ENCODE data around the gene LACTBL1. TPM values are rescaled to one million over a fixed set of nuclear protein-coding genes. Genes with fewer than 3 reads are reported as not detected.
A peak's percentile ranks its signal among the peaks of the same experiment; 100 is the strongest.
"Not testable (repeated sequence)": the region's sequence is repeated elsewhere in the genome, so short reads cannot be mapped to it uniquely, and the experiment has no call there.

Gene LACTBL1
- total RNA-seq, 1 experiment from 2014 or later = not detected

DNA sequence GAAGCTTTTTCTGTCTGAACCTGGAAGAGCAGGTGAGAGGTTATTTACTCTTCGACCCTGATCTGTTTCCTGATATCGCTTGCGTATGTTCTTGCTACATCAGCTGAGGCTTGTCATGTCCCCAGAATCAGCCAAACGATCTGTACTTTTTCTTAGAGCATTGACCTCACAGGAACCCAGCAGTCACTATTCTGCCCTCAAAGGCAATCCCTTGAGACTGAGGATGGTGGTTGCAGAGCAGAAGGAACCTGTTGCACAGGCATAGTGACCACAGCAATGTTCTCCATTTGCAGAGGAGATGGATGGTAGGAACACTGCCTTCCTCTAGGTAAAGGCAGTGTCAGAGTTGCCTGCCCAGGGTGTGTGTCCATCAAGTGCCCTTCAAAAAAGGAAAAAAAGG is 11.3 kb upstream of the LACTBL1 start:
- in situ Hi-C loops (cut with HindIII; ENCODE audit: low sequenced_read_pairs) = loop anchor here (10.0 kb wide), 1 partner anchor 201 kb away; no protein-coding TSS in a partner anchor
- no peak for DNase-seq (ENCODE audit: low spot score)

DNA sequence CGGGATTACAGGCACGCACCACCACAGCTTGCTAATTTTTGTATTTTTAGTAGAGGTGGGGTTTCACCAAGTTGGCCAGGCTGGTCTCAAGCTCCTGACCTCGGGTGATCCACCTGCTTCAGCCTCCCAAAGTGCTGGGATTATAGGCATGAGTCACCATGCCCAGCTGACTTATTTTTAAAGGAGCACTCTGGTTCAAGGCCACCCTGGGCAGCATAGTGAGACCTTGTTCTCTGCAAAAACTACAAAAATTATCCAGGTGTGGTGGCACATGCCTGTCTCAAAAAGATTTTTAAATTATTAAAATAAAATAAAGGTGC is 7.8 kb upstream of the LACTBL1 start:
- DNase-seq (ENCODE audit: low spot score) = not testable (repeated sequence)
- in situ Hi-C loops (cut with HindIII; ENCODE audit: low sequenced_read_pairs) = loop anchor here (10.0 kb wide), 1 partner anchor 204 kb away; no protein-coding TSS in a partner anchor

DNA sequence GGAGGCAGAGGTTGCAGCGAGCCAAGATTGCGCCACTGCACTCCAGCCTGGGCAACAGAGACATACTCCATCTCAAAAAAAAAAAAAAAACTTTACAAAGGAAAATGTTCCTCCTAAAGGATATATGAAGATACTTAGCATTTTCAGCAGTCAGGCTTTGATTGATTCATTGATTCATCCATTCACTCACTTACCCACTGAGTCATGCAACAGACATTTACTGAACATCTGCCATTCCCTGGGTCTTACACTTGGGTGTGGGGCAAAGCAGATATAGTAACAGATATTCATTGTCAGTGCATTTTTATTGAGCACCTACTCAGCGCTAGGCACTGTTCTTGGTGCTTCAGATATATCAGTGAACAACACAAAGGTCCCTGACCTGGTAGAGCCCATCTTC is 5.6 kb upstream of the LACTBL1 start:
- no peak for DNase-seq (ENCODE audit: low spot score)
- in situ Hi-C loops (cut with HindIII; ENCODE audit: low sequenced_read_pairs) = no loop called here

DNA sequence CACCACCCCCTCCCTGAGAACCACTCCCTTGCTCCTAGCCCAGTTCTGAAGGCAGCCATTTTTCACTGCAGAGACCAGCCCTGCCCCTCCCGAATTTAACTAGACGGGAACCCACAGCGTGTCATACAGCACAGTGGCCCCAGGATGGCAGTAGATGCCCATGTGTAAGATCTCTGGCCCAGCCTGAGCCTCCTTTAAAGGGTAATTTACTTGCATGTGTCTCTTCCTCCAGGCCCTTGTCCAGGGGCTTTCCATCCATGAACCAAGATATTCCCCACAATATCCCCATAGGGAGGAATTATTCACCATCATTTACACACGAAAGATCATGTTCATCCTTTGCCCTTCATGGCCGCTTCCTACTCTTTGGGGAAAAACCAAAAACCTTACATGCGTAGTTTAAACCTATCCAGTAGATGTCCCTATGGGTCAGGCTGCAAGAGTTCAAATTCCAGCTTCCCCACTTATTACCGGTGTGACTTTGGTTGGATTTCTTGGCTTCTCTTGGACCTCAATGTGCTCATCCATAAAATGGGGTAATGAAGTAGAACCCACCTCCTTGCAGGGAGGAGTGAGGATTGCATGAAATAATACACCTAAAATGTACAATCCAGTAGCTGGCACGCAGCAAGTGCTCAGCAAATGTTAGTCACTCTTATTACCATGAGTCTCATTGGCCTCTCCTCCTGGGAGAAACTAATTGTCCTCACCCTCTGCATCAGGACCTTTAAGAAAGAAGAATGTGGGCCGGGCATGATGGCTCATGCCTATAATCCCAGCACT is 4.0 kb upstream of the LACTBL1 start:
- in situ Hi-C loops (cut with HindIII; ENCODE audit: low sequenced_read_pairs) = no loop called here

GRCh38 chr1:22976127-22976460 is 3.4 kb upstream of the LACTBL1 start:
- DNase-seq (ENCODE audit: low spot score) = no peak
- in situ Hi-C loops (cut with HindIII; ENCODE audit: low sequenced_read_pairs) = no loop called here

More for the DNA sequence above, 4.0 kb upstream of the LACTBL1 start:
- peak; percentile 64 for DNase-seq (ENCODE audit: low spot score)

GRCh38 chr1:22975694-22976093 is 3.0 kb upstream of the LACTBL1 start:
- in situ Hi-C loops (cut with HindIII; ENCODE audit: low sequenced_read_pairs) = no loop called here
- no peak for DNase-seq (ENCODE audit: low spot score)

- DNase-seq (ENCODE audit: low spot score) = no peak
- in situ Hi-C loops (cut with HindIII; ENCODE audit: low sequenced_read_pairs) = no loop called here
Measured at GRCh38 chr1:22971611-22972405, 858 bp downstream of the LACTBL1 start.

- no peak for DNase-seq (ENCODE audit: low spot score)
- in situ Hi-C loops (cut with HindIII; ENCODE audit: low sequenced_read_pairs) = no loop called here
Measured at GRCh38 chr1:22971161-22971560, 1.5 kb downstream of the LACTBL1 start.

DNA sequence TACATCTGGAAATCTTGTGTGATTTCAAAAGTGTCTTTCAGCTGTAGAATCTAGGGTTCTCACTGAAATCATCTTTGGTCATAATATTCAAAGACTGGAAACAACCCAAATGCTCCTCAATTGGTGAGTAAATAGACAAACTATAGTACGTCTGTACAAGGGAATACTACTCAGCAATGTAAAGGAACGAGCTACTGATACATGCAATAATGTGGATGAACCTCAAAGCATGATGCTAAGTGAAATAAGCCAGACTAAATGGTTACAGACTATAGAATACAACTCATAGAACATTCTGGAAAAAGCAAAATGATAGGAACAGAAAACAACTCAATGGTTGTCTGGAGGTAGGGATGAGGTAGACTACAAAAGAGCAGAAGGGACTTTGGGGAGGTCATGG is 2.6 kb downstream of the LACTBL1 start:
- in situ Hi-C loops (cut with HindIII; ENCODE audit: low sequenced_read_pairs) = no loop called here
- no peak for DNase-seq (ENCODE audit: low spot score)

DNA sequence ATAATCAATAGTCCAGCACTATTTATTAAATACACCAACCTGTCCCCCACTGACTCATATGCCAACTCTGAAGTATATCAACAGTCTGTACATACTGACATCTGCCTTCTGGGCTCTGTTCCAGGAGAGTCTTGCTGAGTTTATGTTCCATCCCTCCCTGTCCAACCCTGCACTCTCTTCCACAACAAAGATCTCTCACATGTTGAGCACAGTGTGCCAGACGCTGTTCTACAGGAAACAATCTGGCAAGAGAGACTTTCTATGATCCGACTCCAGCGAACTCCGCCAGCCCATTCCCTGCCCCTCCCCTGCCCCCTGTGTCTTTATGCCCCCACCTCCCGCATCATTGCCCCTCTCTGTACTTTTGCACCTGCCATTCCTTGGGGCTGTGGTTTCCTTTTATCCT is 3.4 kb downstream of the LACTBL1 start:
- in situ Hi-C loops (cut with HindIII; ENCODE audit: low sequenced_read_pairs) = no loop called here
- DNase-seq (ENCODE audit: low spot score) = peak; percentile 8

DNA sequence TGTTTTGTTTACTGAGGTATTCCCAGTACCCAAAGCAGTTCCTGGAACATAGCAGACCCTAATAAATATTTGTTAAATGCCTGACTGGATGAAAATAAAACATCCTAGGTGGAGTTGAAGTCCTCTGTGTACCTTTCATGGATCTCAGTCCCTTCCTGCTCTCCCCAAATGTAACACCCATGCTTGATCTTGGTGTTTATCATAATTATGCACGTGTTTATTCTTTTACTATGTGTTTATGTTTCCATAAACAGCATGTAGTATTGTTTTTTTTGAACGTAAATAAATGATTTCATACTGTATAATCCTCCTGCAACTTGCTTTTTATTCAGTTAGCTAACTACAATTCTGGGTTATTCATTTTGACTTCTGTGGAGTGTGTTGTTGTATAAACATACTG is 4.8 kb downstream of the LACTBL1 start:
- DNase-seq (ENCODE audit: low spot score) = no peak
- in situ Hi-C loops (cut with HindIII; ENCODE audit: low sequenced_read_pairs) = no loop called here

- no peak for DNase-seq (ENCODE audit: low spot score)
- in situ Hi-C loops (cut with HindIII; ENCODE audit: low sequenced_read_pairs) = no loop called here
Measured at GRCh38 chr1:22966309-22966708, 6.4 kb downstream of the LACTBL1 start.

DNA sequence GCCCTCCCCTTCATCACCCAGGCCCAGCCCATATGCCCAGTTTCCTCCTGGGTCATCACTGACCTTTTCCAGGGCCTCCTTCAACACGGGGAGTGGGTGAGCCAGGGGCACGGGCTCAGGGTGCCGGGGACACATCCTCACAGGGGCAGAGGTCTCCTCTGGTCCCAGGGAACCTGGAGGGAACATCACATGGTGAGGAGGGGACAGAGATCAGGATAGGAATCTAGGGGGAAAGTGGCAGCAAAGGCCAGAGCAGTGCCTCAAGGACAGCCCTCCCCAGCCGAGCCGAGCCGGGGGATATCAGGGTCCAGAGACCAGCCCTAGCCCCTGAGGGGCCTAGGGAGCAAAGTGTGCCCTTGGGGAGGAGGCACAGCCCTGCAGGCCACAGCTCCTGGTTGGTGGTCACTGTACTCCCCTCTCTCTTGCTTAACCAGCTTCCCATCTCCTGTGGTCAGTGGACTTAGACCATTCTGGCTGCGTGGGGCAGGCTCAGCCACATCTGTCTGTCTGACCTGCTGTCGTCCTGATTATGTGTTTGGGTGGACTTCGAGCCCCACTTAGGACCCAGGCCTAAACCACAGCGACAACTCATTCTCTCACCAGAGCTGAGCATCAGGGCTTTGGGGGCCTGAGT is 9.5 kb downstream of the LACTBL1 start:
- in situ Hi-C loops (cut with HindIII; ENCODE audit: low sequenced_read_pairs) = no loop called here

GRCh38 chr1:22962558-22962957 is 10.1 kb downstream of the LACTBL1 start:
- DNase-seq (ENCODE audit: low spot score) = no peak

More for the DNA sequence above, 9.5 kb downstream of the LACTBL1 start:
- DNase-seq (ENCODE audit: low spot score) = no peak

GRCh38 chr1:22959545-22960360 is 12.9 kb downstream of the LACTBL1 start:
- DNase-seq (ENCODE audit: low spot score) = no peak
- in situ Hi-C loops (cut with HindIII; ENCODE audit: low sequenced_read_pairs) = no loop called here

More at GRCh38 chr1:22962558-22962957, 10.1 kb downstream of the LACTBL1 start:
- in situ Hi-C loops (cut with HindIII; ENCODE audit: low sequenced_read_pairs) = no loop called here

GRCh38 chr1:22958556-22958955 is 14.1 kb downstream of the LACTBL1 start:
- no peak for DNase-seq (ENCODE audit: low spot score)
- in situ Hi-C loops (cut with HindIII; ENCODE audit: low sequenced_read_pairs) = no loop called here

- in situ Hi-C loops (cut with HindIII; ENCODE audit: low sequenced_read_pairs) = no loop called here
- no peak for DNase-seq (ENCODE audit: low spot score)
Measured at GRCh38 chr1:22957066-22957465, 15.6 kb downstream of the LACTBL1 start.

DNA sequence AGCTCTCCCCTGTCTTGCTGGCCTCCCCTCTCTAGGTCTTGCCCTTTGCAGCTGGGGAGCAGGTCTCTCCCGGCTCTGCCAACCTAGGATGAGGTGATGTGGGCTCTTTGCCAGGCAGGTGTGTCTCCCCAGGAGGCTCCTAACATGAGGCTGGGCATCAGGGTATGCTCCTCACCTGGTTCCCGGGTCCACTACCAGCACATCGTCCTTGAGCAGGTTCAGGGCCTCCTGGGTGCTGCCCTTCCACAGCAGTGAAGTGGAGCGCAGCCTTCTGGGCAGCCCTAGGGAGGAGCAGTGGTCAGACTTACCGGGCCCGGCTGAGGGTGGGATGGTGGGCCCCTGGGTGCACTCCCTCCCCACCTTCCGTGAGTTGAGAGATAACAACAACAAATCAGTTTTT is 17.5 kb downstream of the LACTBL1 start:
- DNase-seq (ENCODE audit: low spot score) = no peak

GRCh38 chr1:22953740-22954141 is 18.9 kb downstream of the LACTBL1 start:
- no peak for DNase-seq (ENCODE audit: low spot score)
- in situ Hi-C loops (cut with HindIII; ENCODE audit: low sequenced_read_pairs) = no loop called here

More for the DNA sequence above, 17.5 kb downstream of the LACTBL1 start:
- in situ Hi-C loops (cut with HindIII; ENCODE audit: low sequenced_read_pairs) = no loop called here
